GM23338 (cell line): ENCODE results near the gene CRYBB2. TPM values are rescaled to one million over a fixed set of nuclear protein-coding genes. Genes with fewer than 3 reads are reported as not detected.

ENCODE experiments used
- ATAC-seq: fragments of 200-7000 bp; cut with Tn5 transposase; 3 replicates; pipeline ENCODE4 v1.9.1; 2020
- DNase-seq: peaks from one replicate; pipeline ENCODE4 v3.0.0-alpha.2; 2015; ENCODE audit warnings: low spot score
- H2AFZ ChIP-seq: fragments of 200-600 bp; sonication (generic); 2 replicates; pipeline ENCODE4 v1.8.0; 2016; ENCODE audit warnings: antibody characterized with exemption, mild to moderate bottlenecking, moderate library complexity
- H3F3A ChIP-seq: fragments of 200-600 bp; sonication (generic); replicated peaks from 2 replicates; pipeline ENCODE4 v1.8.0; 2017; ENCODE audit warnings: antibody characterized with exemption, mixed run types, low read depth
- H3K27ac ChIP-seq: fragments of 200-600 bp; sonication (generic); 2 replicates; pipeline ENCODE4 v1.6.1; 2016; ENCODE audit warnings: low read depth
- H3K27me3 ChIP-seq: fragments of 200-600 bp; sonication (generic); 2 replicates; pipeline ENCODE4 v1.8.0; 2016; ENCODE audit warnings: mild to moderate bottlenecking, mixed run types, moderate library complexity; ENCODE audit not compliant: insufficient read depth
- H3K36me3 ChIP-seq: fragments of 200-600 bp; sonication (generic); 2 replicates; pipeline ENCODE4 v1.8.0; 2016; ENCODE audit warnings: mild to moderate bottlenecking; ENCODE audit not compliant: insufficient read depth
- H3K4me1 ChIP-seq: fragments of 200-600 bp; sonication (generic); 2 replicates; pipeline ENCODE4 v1.8.0; 2016; ENCODE audit warnings: mild to moderate bottlenecking, moderate library complexity; ENCODE audit not compliant: insufficient read depth
- H3K4me2 ChIP-seq: fragments of 200-600 bp; sonication (generic); 2 replicates; pipeline ENCODE4 v1.7.1; 2017; ENCODE audit warnings: mixed run types
- H3K4me3 ChIP-seq: fragments of 200-600 bp; sonication (generic); 2 replicates; pipeline ENCODE4 v1.6.1; 2016; ENCODE audit warnings: mixed run types
- H3K79me2 ChIP-seq: fragments of 200-600 bp; sonication (generic); replicated peaks from 2 replicates; pipeline ENCODE4 v1.8.0; 2017; ENCODE audit warnings: mild to moderate bottlenecking; ENCODE audit not compliant: insufficient read depth
- H3K9me2 ChIP-seq: fragments of 200-600 bp; sonication (generic); 2 replicates; pipeline ENCODE4 v1.8.0; 2017; ENCODE audit not compliant: insufficient read depth
- H4K20me1 ChIP-seq: fragments of 200-600 bp; sonication (generic); replicated peaks from 2 replicates; pipeline ENCODE4 v1.8.0; 2017; ENCODE audit warnings: mild to moderate bottlenecking; ENCODE audit not compliant: insufficient read depth
- H3K27ac Mint-ChIP-seq: 2 replicates; pipeline ENCODE4 v1.8.0; 2020; ENCODE audit warnings: inconsistent platforms, mild to moderate bottlenecking, moderate library complexity, mixed read lengths
- H3K27me3 Mint-ChIP-seq: 3 replicates; pipeline ENCODE4 v1.8.0; 2022; ENCODE audit warnings: low read depth, mild to moderate bottlenecking, moderate library complexity, mixed read lengths, inconsistent platforms; ENCODE audit not compliant: insufficient read depth, poor library complexity
- H3K36me3 Mint-ChIP-seq: 3 replicates; pipeline ENCODE4 v1.8.0; 2021; ENCODE audit warnings: low read depth, mild to moderate bottlenecking, inconsistent platforms, moderate library complexity, mixed read lengths
- H3K4me1 Mint-ChIP-seq: 3 replicates; pipeline ENCODE4 v1.8.0; 2020; ENCODE audit warnings: mild to moderate bottlenecking, inconsistent platforms, mixed read lengths
- H3K4me3 Mint-ChIP-seq: 3 replicates; pipeline ENCODE4 v1.8.0; 2021; ENCODE audit warnings: moderate library complexity, mild to moderate bottlenecking, inconsistent platforms, mixed read lengths
- H3K9me3 Mint-ChIP-seq: 3 replicates; pipeline ENCODE4 v1.8.0; 2020; ENCODE audit warnings: moderate library complexity, mild to moderate bottlenecking, inconsistent platforms, mixed read lengths
- CREB1 ChIP-seq: fragments of 250-450 bp; sonication (Bioruptor Pico); IDR thresholded peaks from 2 replicates; pipeline ENCODE4 v1.5.0; 2020; ENCODE audit warnings: low read depth, mild to moderate bottlenecking, moderate library complexity
- EZH2 ChIP-seq: fragments of 200-600 bp; sonication (generic); IDR thresholded peaks from one replicate; pipeline ENCODE4 v1.8.0; 2017; ENCODE audit warnings: antibody characterized with exemption, mild to moderate bottlenecking, low read depth; ENCODE audit not compliant: unreplicated experiment
- EZH2phosphoT487 ChIP-seq: fragments of 200-600 bp; sonication (generic); IDR thresholded peaks from one replicate; pipeline ENCODE4 v1.8.1; 2018; ENCODE audit warnings: antibody characterized with exemption; ENCODE audit not compliant: unreplicated experiment
- JUNB ChIP-seq: IDR thresholded peaks from one replicate; pipeline ENCODE4 v1.6.1; 2016; ENCODE audit warnings: antibody characterized with exemption; ENCODE audit not compliant: unreplicated experiment
- POLR2AphosphoS5 ChIP-seq: IDR thresholded peaks from 2 replicates; pipeline ENCODE4 v1.6.1; 2016; ENCODE audit warnings: antibody characterized with exemption, low read depth
- REST ChIP-seq: IDR thresholded peaks from one replicate; pipeline ENCODE4 v1.6.1; 2018; ENCODE audit warnings: antibody characterized with exemption; ENCODE audit not compliant: unreplicated experiment
- ZNF114 ChIP-seq: fragments of 250-450 bp; sonication (Bioruptor Pico); IDR thresholded peaks from 2 replicates; pipeline ENCODE4 v1.5.0; 2020; ENCODE audit warnings: mild to moderate bottlenecking, moderate library complexity
- ZNF331 ChIP-seq: fragments of 250-450 bp; sonication (Bioruptor Pico); IDR thresholded peaks from 2 replicates; pipeline ENCODE4 v1.5.0; 2020; ENCODE audit warnings: low read depth, mild to moderate bottlenecking, moderate library complexity
- polyA plus RNA-seq: library from polyadenylated mRNA; unstranded; fragments of >200 nt; fragmentation: Nextera tagmentation; extraction: Ambion mirVana; gene quantifications from 2 replicates; pipeline ENCODE4 v1.2.1, GENCODE V29; 2016
- total RNA-seq: library from RNA; depleted of rRNA; stranded (reverse); fragments of >200 nt; shearing (Covaris generic); gene quantifications from 2 replicates; pipeline ENCODE4 v1.2.3, GENCODE V29; 2014
- TF ChIP-seq, protein P1 (sequence below): fragments of 250-450 bp; sonication (Bioruptor Pico); IDR thresholded peaks from 2 replicates; pipeline ENCODE4 v1.5.0; 2020; ENCODE audit warnings: mild to moderate bottlenecking, moderate library complexity
- TF ChIP-seq, protein P2 (sequence below), 2 experiments: fragments of 200-600 bp in 1 of 2; sonication (generic) in 1 of 2; conservative IDR thresholded peaks; 2 replicates each; pipeline versions ENCODE4 v1.5.1 to v1.6.1; 2016 to 2017; ENCODE audit warnings: antibody characterized with exemption in 2 of 2, low read depth in 2 of 2, mild to moderate bottlenecking in 2 of 2, moderate library complexity in 1 of 2

Gene CRYBB2
- total and polyA plus RNA-seq, 2 experiments from 2014 or later: 0.26 to 1.0 TPM

- TF ChIP-seq, protein P1, sequence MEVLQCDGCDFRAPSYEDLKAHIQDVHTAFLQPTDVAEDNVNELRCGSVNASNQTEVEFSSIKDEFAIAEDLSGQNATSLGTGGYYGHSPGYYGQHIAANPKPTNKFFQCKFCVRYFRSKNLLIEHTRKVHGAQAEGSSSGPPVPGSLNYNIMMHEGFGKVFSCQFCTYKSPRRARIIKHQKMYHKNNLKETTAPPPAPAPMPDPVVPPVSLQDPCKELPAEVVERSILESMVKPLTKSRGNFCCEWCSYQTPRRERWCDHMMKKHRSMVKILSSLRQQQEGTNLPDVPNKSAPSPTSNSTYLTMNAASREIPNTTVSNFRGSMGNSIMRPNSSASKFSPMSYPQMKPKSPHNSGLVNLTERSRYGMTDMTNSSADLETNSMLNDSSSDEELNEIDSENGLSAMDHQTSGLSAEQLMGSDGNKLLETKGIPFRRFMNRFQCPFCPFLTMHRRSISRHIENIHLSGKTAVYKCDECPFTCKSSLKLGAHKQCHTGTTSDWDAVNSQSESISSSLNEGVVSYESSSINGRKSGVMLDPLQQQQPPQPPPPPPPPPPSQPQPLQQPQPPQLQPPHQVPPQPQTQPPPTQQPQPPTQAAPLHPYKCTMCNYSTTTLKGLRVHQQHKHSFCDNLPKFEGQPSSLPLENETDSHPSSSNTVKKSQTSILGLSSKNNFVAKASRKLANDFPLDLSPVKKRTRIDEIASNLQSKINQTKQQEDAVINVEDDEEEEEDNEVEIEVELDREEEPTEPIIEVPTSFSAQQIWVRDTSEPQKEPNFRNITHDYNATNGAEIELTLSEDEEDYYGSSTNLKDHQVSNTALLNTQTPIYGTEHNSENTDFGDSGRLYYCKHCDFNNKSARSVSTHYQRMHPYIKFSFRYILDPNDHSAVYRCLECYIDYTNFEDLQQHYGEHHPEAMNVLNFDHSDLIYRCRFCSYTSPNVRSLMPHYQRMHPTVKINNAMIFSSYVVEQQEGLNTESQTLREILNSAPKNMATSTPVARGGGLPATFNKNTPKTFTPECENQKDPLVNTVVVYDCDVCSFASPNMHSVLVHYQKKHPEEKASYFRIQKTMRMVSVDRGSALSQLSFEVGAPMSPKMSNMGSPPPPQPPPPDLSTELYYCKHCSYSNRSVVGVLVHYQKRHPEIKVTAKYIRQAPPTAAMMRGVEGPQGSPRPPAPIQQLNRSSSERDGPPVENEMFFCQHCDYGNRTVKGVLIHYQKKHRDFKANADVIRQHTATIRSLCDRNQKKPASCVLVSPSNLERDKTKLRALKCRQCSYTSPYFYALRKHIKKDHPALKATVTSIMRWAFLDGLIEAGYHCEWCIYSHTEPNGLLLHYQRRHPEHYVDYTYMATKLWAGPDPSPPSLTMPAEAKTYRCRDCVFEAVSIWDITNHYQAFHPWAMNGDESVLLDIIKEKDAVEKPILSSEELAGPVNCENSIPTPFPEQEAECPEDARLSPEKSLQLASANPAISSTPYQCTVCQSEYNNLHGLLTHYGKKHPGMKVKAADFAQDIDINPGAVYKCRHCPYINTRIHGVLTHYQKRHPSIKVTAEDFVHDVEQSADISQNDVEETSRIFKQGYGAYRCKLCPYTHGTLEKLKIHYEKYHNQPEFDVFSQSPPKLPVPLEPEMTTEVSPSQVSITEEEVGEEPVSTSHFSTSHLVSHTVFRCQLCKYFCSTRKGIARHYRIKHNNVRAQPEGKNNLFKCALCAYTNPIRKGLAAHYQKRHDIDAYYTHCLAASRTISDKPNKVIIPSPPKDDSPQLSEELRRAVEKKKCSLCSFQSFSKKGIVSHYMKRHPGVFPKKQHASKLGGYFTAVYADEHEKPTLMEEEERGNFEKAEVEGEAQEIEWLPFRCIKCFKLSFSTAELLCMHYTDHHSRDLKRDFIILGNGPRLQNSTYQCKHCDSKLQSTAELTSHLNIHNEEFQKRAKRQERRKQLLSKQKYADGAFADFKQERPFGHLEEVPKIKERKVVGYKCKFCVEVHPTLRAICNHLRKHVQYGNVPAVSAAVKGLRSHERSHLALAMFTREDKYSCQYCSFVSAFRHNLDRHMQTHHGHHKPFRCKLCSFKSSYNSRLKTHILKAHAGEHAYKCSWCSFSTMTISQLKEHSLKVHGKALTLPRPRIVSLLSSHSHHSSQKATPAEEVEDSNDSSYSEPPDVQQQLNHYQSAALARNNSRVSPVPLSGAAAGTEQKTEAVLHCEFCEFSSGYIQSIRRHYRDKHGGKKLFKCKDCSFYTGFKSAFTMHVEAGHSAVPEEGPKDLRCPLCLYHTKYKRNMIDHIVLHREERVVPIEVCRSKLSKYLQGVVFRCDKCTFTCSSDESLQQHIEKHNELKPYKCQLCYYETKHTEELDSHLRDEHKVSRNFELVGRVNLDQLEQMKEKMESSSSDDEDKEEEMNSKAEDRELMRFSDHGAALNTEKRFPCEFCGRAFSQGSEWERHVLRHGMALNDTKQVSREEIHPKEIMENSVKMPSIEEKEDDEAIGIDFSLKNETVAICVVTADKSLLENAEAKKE (CRISPR knock-in tag): no peak
- TF ChIP-seq POLR2AphosphoS5 (no peak), ZNF331 (CRISPR knock-in tag) (no peak), CREB1 (CRISPR knock-in tag) (no peak), JUNB (no peak), EZH2 (no peak)
- TF ChIP-seq, protein P2, sequence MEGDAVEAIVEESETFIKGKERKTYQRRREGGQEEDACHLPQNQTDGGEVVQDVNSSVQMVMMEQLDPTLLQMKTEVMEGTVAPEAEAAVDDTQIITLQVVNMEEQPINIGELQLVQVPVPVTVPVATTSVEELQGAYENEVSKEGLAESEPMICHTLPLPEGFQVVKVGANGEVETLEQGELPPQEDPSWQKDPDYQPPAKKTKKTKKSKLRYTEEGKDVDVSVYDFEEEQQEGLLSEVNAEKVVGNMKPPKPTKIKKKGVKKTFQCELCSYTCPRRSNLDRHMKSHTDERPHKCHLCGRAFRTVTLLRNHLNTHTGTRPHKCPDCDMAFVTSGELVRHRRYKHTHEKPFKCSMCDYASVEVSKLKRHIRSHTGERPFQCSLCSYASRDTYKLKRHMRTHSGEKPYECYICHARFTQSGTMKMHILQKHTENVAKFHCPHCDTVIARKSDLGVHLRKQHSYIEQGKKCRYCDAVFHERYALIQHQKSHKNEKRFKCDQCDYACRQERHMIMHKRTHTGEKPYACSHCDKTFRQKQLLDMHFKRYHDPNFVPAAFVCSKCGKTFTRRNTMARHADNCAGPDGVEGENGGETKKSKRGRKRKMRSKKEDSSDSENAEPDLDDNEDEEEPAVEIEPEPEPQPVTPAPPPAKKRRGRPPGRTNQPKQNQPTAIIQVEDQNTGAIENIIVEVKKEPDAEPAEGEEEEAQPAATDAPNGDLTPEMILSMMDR (conservative IDR thresholded peaks at IDR 0.05; ENCODE audit: low read depth in 2 of 2): no peak
Observed at GRCh38 chr22:25177226-25177625, 42.2 kb upstream of the CRYBB2 start (continued).

GRCh38 chr22:25177895-25178294, 41.5 kb upstream of the CRYBB2 start:
- no peaks in the 10 kb centered on the region for H3F3A ChIP-seq
- no peak overlapping the region for H3K4me3 ChIP-seq
- ATAC-seq (no peak), DNase-seq (no peak)
- no peaks in the 10 kb centered on the region for H3K36me3 ChIP-seq
- Mint-ChIP-seq H3K4me1 (peaks cover 13% of the 10 kb centered on the region), H3K9me3 (peaks cover 9% of the 10 kb centered on the region), H3K4me3 (no peak overlapping the region), H3K36me3 (peaks cover 30% of the 10 kb centered on the region), H3K27ac (no peak overlapping the region), H3K27me3 (peaks cover 12% of the 10 kb centered on the region)
- H3K4me1 ChIP-seq: no peaks in the 10 kb centered on the region; the same call in 1 of the 2 replicates
- 0 out of 2 replicates have a peak, but pooled peaks cover 4% of the 10 kb centered on the region for H4K20me1 ChIP-seq
- H3K27ac ChIP-seq: no peak overlapping the region
- no peaks in the 10 kb centered on the region for H3K9me2 ChIP-seq
- no peaks in the 10 kb centered on the region for H3K79me2 ChIP-seq
- no peaks in the 10 kb centered on the region for H3K27me3 ChIP-seq
- no peak overlapping the region for H3K4me2 ChIP-seq
- H2AFZ ChIP-seq: no peak overlapping the region
- TF ChIP-seq POLR2AphosphoS5 (no peak), ZNF114 (no peak), JUNB (no peak), REST (no peak), EZH2phosphoT487 (no peak)
- TF ChIP-seq, protein P2 (conservative IDR thresholded peaks at IDR 0.05; ENCODE audit: low read depth in 2 of 2): no peak
